Measurements from ENCODE around the gene DNAJC9.

GRCh38 chr10:73228247-73228646 lies 18.8 kb downstream of the DNAJC9 start:
- TF ChIP-seq POLR2AphosphoS5 (IDR thresholded peaks at IDR 0.05) = no peak
- TF ChIP-seq POLR2A (IDR thresholded peaks at IDR 0.05) = no peak
- TF ChIP-seq, protein P1, sequence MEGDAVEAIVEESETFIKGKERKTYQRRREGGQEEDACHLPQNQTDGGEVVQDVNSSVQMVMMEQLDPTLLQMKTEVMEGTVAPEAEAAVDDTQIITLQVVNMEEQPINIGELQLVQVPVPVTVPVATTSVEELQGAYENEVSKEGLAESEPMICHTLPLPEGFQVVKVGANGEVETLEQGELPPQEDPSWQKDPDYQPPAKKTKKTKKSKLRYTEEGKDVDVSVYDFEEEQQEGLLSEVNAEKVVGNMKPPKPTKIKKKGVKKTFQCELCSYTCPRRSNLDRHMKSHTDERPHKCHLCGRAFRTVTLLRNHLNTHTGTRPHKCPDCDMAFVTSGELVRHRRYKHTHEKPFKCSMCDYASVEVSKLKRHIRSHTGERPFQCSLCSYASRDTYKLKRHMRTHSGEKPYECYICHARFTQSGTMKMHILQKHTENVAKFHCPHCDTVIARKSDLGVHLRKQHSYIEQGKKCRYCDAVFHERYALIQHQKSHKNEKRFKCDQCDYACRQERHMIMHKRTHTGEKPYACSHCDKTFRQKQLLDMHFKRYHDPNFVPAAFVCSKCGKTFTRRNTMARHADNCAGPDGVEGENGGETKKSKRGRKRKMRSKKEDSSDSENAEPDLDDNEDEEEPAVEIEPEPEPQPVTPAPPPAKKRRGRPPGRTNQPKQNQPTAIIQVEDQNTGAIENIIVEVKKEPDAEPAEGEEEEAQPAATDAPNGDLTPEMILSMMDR (IDR thresholded peaks at IDR 0.05) = no peak
- no peak for TF ChIP-seq EP300 (IDR thresholded peaks at IDR 0.05)
